Mucosa of stomach (tissue), 1 donor: ENCODE results near the gene DCAF7.

Experiments
- H3K27me3 ChIP-seq: one replicate; pipeline ENCODE4 v1.7.0; 2013; ENCODE audit warnings: mild to moderate bottlenecking, low read length; ENCODE audit not compliant: control insufficient read depth, insufficient read depth
- H3K36me3 ChIP-seq: one replicate; pipeline ENCODE4 v1.7.0; 2013; ENCODE audit warnings: low read length; ENCODE audit not compliant: control insufficient read depth, insufficient read depth
- H3K4me1 ChIP-seq: one replicate; pipeline ENCODE4 v1.7.0; 2013; ENCODE audit warnings: mild to moderate bottlenecking, low read length; ENCODE audit not compliant: control insufficient read depth, insufficient read depth
- H3K4me3 ChIP-seq: one replicate; pipeline ENCODE4 v1.7.0; 2013; ENCODE audit warnings: low read length
- H3K9ac ChIP-seq: one replicate; pipeline ENCODE4 v1.7.0; 2013; ENCODE audit warnings: mild to moderate bottlenecking, low read length, moderate library complexity
- H3K9me3 ChIP-seq: one replicate; pipeline ENCODE4 v1.7.0; 2013; ENCODE audit warnings: mild to moderate bottlenecking, low read length, moderate library complexity; ENCODE audit not compliant: control insufficient read depth
- donor health status: Pancreatic carcinoma.

The DCAF7 gene

GRCh38 chr17:63549946-63550816 is at the start of gene DCAF7:
DCAF7 (plus strand) TSS chr17:63550477; CDS start chr17:63550678, 201 bp downstream.
- Histone ChIP-seq H3K27me3 (no peaks in the 10 kb centered on the region), H3K4me1 (peaks cover 10% of the 10 kb centered on the region), H3K9me3 (no peaks in the 10 kb centered on the region), H3K9ac (peak within 1 kb of the TSS; percentile 88), H3K36me3 (no peaks in the 10 kb centered on the region), H3K4me3 (peak within 1 kb of the TSS; percentile 85)

GRCh38 chr17:63500543-63501390 is 49.5 kb upstream of the DCAF7 start:
- Histone ChIP-seq H3K36me3 (no peaks in the 10 kb centered on the region), H3K27me3 (peaks cover 4% of the 10 kb centered on the region), H3K9me3 (no peaks in the 10 kb centered on the region), H3K4me3 (no peak overlapping the region), H3K4me1 (no peaks in the 10 kb centered on the region), H3K9ac (no peak overlapping the region)

GRCh38 chr17:63503341-63503705 is 47.0 kb upstream of the DCAF7 start:
- H3K27me3 ChIP-seq: peaks cover 7% of the 10 kb centered on the region
- H3K4me1 ChIP-seq: no peaks in the 10 kb centered on the region

GRCh38 chr17:63504261-63504660 is 46.0 kb upstream of the DCAF7 start:
- no peaks in the 10 kb centered on the region for H3K9me3 ChIP-seq
- no peak overlapping the region for H3K4me3 ChIP-seq
- no peaks in the 10 kb centered on the region for H3K4me1 ChIP-seq
- H3K36me3 ChIP-seq: no peaks in the 10 kb centered on the region
- H3K27me3 ChIP-seq: peaks cover 7% of the 10 kb centered on the region
- no peak overlapping the region for H3K9ac ChIP-seq

More at GRCh38 chr17:63503341-63503705, 47.0 kb upstream of the DCAF7 start:
- no peaks in the 10 kb centered on the region for H3K36me3 ChIP-seq
- no peak overlapping the region for H3K9ac ChIP-seq
- no peaks in the 10 kb centered on the region for H3K9me3 ChIP-seq
- H3K4me3 ChIP-seq: no peak overlapping the region

GRCh38 chr17:63505341-63505740 is 44.9 kb upstream of the DCAF7 start:
- Histone ChIP-seq H3K9me3 (no peaks in the 10 kb centered on the region), H3K27me3 (peaks cover 7% of the 10 kb centered on the region), H3K4me3 (no peak overlapping the region)

GRCh38 chr17:63506627-63507026 is 43.6 kb upstream of the DCAF7 start:
- Histone ChIP-seq H3K27me3 (peaks cover 7% of the 10 kb centered on the region), H3K4me3 (no peak overlapping the region)

More at GRCh38 chr17:63505341-63505740, 44.9 kb upstream of the DCAF7 start:
- Histone ChIP-seq H3K36me3 (no peaks in the 10 kb centered on the region), H3K4me1 (no peaks in the 10 kb centered on the region), H3K9ac (no peak overlapping the region)

GRCh38 chr17:63511331-63511730 is 38.9 kb upstream of the DCAF7 start:
- H3K9me3 ChIP-seq: no peaks in the 10 kb centered on the region
- H3K36me3 ChIP-seq: no peaks in the 10 kb centered on the region
- no peak overlapping the region for H3K9ac ChIP-seq
- H3K27me3 ChIP-seq: peaks cover 3% of the 10 kb centered on the region
- no peaks in the 10 kb centered on the region for H3K4me1 ChIP-seq
- H3K4me3 ChIP-seq: no peak overlapping the region

More at GRCh38 chr17:63506627-63507026, 43.6 kb upstream of the DCAF7 start:
- Histone ChIP-seq H3K9ac (no peak overlapping the region), H3K9me3 (no peaks in the 10 kb centered on the region), H3K36me3 (no peaks in the 10 kb centered on the region), H3K4me1 (no peaks in the 10 kb centered on the region)

- H3K4me3 ChIP-seq: no peak overlapping the region
- no peaks in the 10 kb centered on the region for H3K36me3 ChIP-seq
- H3K9me3 ChIP-seq: no peaks in the 10 kb centered on the region
- no peak overlapping the region for H3K9ac ChIP-seq
- H3K4me1 ChIP-seq: no peaks in the 10 kb centered on the region
- H3K27me3 ChIP-seq: peaks cover 3% of the 10 kb centered on the region
Measured at GRCh38 chr17:63512388-63512787, 37.9 kb upstream of the DCAF7 start.

- no peak overlapping the region for H3K4me3 ChIP-seq
- no peaks in the 10 kb centered on the region for H3K4me1 ChIP-seq
- H3K9me3 ChIP-seq: no peaks in the 10 kb centered on the region
- H3K36me3 ChIP-seq: no peaks in the 10 kb centered on the region
- no peak overlapping the region for H3K9ac ChIP-seq
- H3K27me3 ChIP-seq: peaks cover 3% of the 10 kb centered on the region
Measured at GRCh38 chr17:63512896-63513644, 37.2 kb upstream of the DCAF7 start.

GRCh38 chr17:63514477-63514876 is 35.8 kb upstream of the DCAF7 start:
- Histone ChIP-seq H3K4me3 (no peak overlapping the region), H3K9me3 (no peaks in the 10 kb centered on the region), H3K27me3 (no peaks in the 10 kb centered on the region), H3K36me3 (no peaks in the 10 kb centered on the region), H3K9ac (no peak overlapping the region), H3K4me1 (no peaks in the 10 kb centered on the region)

- no peaks in the 10 kb centered on the region for H3K4me1 ChIP-seq
- H3K36me3 ChIP-seq: no peaks in the 10 kb centered on the region
- no peak overlapping the region for H3K9ac ChIP-seq
- H3K4me3 ChIP-seq: no peak overlapping the region
- H3K9me3 ChIP-seq: no peaks in the 10 kb centered on the region
- H3K27me3 ChIP-seq: no peaks in the 10 kb centered on the region
Measured at GRCh38 chr17:63514974-63515373, 35.3 kb upstream of the DCAF7 start.
